HEK293 (cell line): ENCODE measurements around the gene ZNF532.

Experiments used
- KLF16 ChIP-seq: fragments of 450-650 bp; formaldehyde crosslinking; IDR thresholded peaks from 2 replicates; pipeline ENCODE4 v1.5.1; 2017; ENCODE audit warnings: missing biosample characterization, missing genetic modification characterization
- PBX3 ChIP-seq: sonication (generic); formaldehyde crosslinking; IDR thresholded peaks from 2 replicates; pipeline ENCODE4 v1.8.1; 2022; ENCODE audit warnings: mild to moderate bottlenecking, moderate library complexity, missing genetic modification reagents
- PRDM1 ChIP-seq: fragments of 450-650 bp; formaldehyde crosslinking; IDR thresholded peaks from 2 replicates; pipeline ENCODE4; 2016; ENCODE audit warnings: missing biosample characterization, missing genetic modification characterization
- PRDM10 ChIP-seq: fragments of 450-650 bp; formaldehyde crosslinking; IDR thresholded peaks from 2 replicates; pipeline ENCODE4 v1.5.1; 2016; ENCODE audit warnings: missing biosample characterization, missing genetic modification characterization
- TCF7L2 ChIP-seq: IDR thresholded peaks from 2 replicates; pipeline ENCODE4 v1.6.1; 2011; ENCODE audit warnings: low read depth, mild to moderate bottlenecking, inconsistent platforms, low read length, moderate library complexity, borderline replicate concordance
- YY1 ChIP-seq: fragments of 450-650 bp; formaldehyde crosslinking; IDR thresholded peaks from 2 replicates; pipeline ENCODE4 v1.5.1; 2018; ENCODE audit warnings: missing biosample characterization, missing genetic modification characterization
- ZNF133 ChIP-seq: fragments of 450-650 bp; formaldehyde crosslinking; IDR thresholded peaks from 2 replicates; pipeline ENCODE4 v1.5.1; 2016; ENCODE audit warnings: missing biosample characterization, missing genetic modification characterization
- ZNF274 ChIP-seq, 2 experiments: fragments of 200-500 bp in 1 of 2; fragments of 450-650 bp in 1 of 2; sonication (Bioruptor generic) in 1 of 2; formaldehyde crosslinking in 1 of 2; IDR thresholded peaks; 2 replicates each; pipeline versions ENCODE4 v1.5.1 to v1.6.1; 2014 to 2016; ENCODE audit warnings: borderline replicate concordance in 1 of 2, inconsistent platforms in 1 of 2, low read length in 1 of 2, missing biosample characterization in 1 of 2, missing genetic modification characterization in 1 of 2
- ZNF416 ChIP-seq: fragments of 450-650 bp; formaldehyde crosslinking; IDR thresholded peaks from 2 replicates; pipeline ENCODE4 v1.5.1; 2016; ENCODE audit warnings: missing biosample characterization, missing genetic modification characterization
- ZNF514 ChIP-seq: fragments of 450-650 bp; formaldehyde crosslinking; IDR thresholded peaks from 2 replicates; pipeline ENCODE4 v1.5.1; 2016; ENCODE audit warnings: missing biosample characterization, missing genetic modification characterization
- ZNF544 ChIP-seq: fragments of 450-650 bp; formaldehyde crosslinking; IDR thresholded peaks from 2 replicates; pipeline ENCODE4 v1.5.0; 2017; ENCODE audit warnings: missing biosample characterization, missing genetic modification characterization
- ZNF777 ChIP-seq: fragments of 450-650 bp; formaldehyde crosslinking; IDR thresholded peaks from 2 replicates; pipeline ENCODE4 v1.5.1; 2017; ENCODE audit warnings: missing biosample characterization, missing genetic modification characterization, borderline replicate concordance
- TF ChIP-seq, protein P1 (sequence below): fragments of 450-650 bp; formaldehyde crosslinking; IDR thresholded peaks from 2 replicates; pipeline ENCODE4 v1.5.1; 2016; ENCODE audit warnings: missing biosample characterization, missing genetic modification characterization

DNA sequence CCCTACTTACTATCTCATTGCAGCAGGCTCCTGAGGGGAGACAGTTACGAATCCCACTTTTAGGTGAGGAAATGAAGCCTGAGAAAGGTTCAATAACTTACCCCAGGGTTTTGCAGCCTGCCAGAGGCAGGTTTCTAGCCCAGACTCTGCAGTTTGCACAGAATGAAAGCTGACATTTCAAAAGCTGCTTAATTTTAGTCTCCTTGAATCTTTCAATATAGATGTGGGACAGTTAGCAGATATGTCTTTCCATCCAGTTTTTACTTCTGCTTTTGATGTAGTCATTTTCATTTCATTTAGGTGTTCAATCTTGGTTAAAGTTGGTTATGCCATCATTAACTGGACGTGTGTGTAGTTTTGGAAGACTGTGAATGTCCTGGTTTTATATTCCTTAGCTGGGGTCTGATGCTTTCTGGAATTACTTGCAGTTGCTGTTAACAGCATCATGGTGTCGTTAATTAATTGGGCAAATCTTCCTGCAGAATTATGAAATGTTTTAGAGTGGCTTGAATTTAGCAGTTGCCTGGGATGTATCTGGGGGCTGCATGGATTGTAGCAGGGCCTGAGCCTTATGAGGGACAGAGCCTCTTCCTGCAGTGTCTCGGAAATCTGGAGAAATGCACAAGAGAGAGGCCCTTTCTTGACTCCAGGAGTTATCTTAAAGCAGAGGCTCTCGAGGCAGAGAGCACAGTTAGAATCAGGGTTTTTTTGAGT lies 100.8 kb downstream of the ZNF532 start:
- TF ChIP-seq ZNF777 (tag by site-specific recombination) (no peak), ZNF133 (tag by site-specific recombination) (no peak), ZNF274 (IDR thresholded peaks at IDR 0.05; ENCODE audit: low read length) (no peak), ZNF274 (tag by site-specific recombination; IDR thresholded peaks at IDR 0.05; ENCODE audit: borderline replicate concordance) (no peak), KLF16 (tag by site-specific recombination) (no peak), ZNF514 (tag by site-specific recombination) (no peak), YY1 (tag by site-specific recombination) (no peak), PBX3 (CRISPR knock-in tag) (no peak), PRDM10 (no peak), TCF7L2 (no peak), PRDM1 (tag by site-specific recombination) (no peak), ZNF544 (tag by site-specific recombination) (no peak), ZNF416 (tag by site-specific recombination) (no peak)
- TF ChIP-seq, protein P1, sequence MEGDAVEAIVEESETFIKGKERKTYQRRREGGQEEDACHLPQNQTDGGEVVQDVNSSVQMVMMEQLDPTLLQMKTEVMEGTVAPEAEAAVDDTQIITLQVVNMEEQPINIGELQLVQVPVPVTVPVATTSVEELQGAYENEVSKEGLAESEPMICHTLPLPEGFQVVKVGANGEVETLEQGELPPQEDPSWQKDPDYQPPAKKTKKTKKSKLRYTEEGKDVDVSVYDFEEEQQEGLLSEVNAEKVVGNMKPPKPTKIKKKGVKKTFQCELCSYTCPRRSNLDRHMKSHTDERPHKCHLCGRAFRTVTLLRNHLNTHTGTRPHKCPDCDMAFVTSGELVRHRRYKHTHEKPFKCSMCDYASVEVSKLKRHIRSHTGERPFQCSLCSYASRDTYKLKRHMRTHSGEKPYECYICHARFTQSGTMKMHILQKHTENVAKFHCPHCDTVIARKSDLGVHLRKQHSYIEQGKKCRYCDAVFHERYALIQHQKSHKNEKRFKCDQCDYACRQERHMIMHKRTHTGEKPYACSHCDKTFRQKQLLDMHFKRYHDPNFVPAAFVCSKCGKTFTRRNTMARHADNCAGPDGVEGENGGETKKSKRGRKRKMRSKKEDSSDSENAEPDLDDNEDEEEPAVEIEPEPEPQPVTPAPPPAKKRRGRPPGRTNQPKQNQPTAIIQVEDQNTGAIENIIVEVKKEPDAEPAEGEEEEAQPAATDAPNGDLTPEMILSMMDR (tag by site-specific recombination) = no peak
